ENCODE data around the gene SUGCT. TPM values are rescaled to one million over a fixed set of nuclear protein-coding genes. Genes with fewer than 3 reads are reported as not detected.

Gene SUGCT
- total and polyA plus RNA-seq, 2 of the 8 experiments (the other 6 are each of a cell fraction or from before 2014, with no cell fraction given), result 2.8 to 5.4 TPM

- TF ChIP-seq GTF2F1 (IDR thresholded peaks at IDR 0.05; ENCODE audit: borderline replicate concordance, low read depth, low read length) (no peak), HDAC6 (IDR thresholded peaks at IDR 0.05; ENCODE audit: low read depth, low read length) (no peak), ASH2L (IDR thresholded peaks at IDR 0.05; ENCODE audit: low read length) (no peak)
- DNase-seq (ENCODE audit: low read depth in 1 of 2, low spot score in 2 of 2), result no peak
- H3K79me2 ChIP-seq (ENCODE audit: control insufficient read depth in 1 of 2, insufficient read depth in 2 of 2, low read length in 2 of 2), result no peaks in the 10 kb centered on the region
Measured at GRCh38 chr7:40811666-40812065, 676.9 kb downstream of the SUGCT start.

More at GRCh38 chr7:40811666-40812065, 676.9 kb downstream of the SUGCT start:
- no peaks in the 10 kb centered on the region for H3K36me3 ChIP-seq (ENCODE audit: control insufficient read depth in 2 of 4, insufficient read depth in 4 of 4, low read length in 3 of 4)
- no peak overlapping the region for H3K9ac ChIP-seq (replicated peaks in 1 of 4; ENCODE audit: extremely low read depth in 1 of 4, low read depth in 3 of 4, low read length in 3 of 4)
- no peak overlapping the region for H2BK5ac ChIP-seq (ENCODE audit: low read depth, low read length)
- no peaks in the 10 kb centered on the region for H3K27me3 ChIP-seq (replicated peaks in 1 of 4; ENCODE audit: control insufficient read depth in 3 of 4, extremely low read depth in 1 of 4, insufficient read depth in 3 of 4, low read length in 3 of 4)
- H3K18ac ChIP-seq (ENCODE audit: extremely low read depth, low read length), result no peak overlapping the region
- H3K56ac ChIP-seq (replicated peaks; ENCODE audit: insufficient read length, low read depth, low read length), result no peak overlapping the region
- H2AFZ ChIP-seq (ENCODE audit: low read length), result no peak overlapping the region
- H2AK5ac ChIP-seq (ENCODE audit: low read depth, low read length), result no peak overlapping the region
- WGBS, 2 experiments (ENCODE audit: extremely low coverage in 1 of 2, insufficient coverage in 1 of 2, insufficient read length in 1 of 2, insufficient replicate concordance in 2 of 2, low coverage in 1 of 2, low lambda C conversion rate in 2 of 2, missing lambda C conversion rate in 1 of 2), result 95% methylated on average over 1 of the region's 1 CpG; no CpG with 5 or more reads in 1 of the 2 experiments
- no peak overlapping the region for H2BK15ac ChIP-seq (ENCODE audit: low read length)
- no peak overlapping the region for H2BK120ac ChIP-seq (replicated peaks; ENCODE audit: low read depth, low read length)
- H2BK20ac ChIP-seq (ENCODE audit: low read length), result no peak overlapping the region
- no peak overlapping the region for H3K14ac ChIP-seq (ENCODE audit: insufficient read length)
- no peak overlapping the region for H3K4me2 ChIP-seq (ENCODE audit: insufficient read depth in 1 of 2, low read depth in 2 of 2, low read length in 2 of 2)
- no peak overlapping the region for H4K5ac ChIP-seq (ENCODE audit: insufficient read length, low read depth, low read length)
- H3K9me3 ChIP-seq (ENCODE audit: insufficient read depth in 2 of 2, low read depth in 1 of 2, low read length in 1 of 2), result peaks cover 0 to 3% of the 10 kb centered on the region in 2 experiments; a peak in 1 of 4 replicates
- H3K4ac ChIP-seq (replicated peaks; ENCODE audit: insufficient read length, low read depth, low read length), result no peak overlapping the region
- H4K8ac ChIP-seq (ENCODE audit: extremely low read depth, insufficient read depth, low read length), result no peak overlapping the region
- CTCF ChIA-PET (ENCODE audit: partially characterized antibody), result no interaction called here
- H4K91ac ChIP-seq (replicated peaks; ENCODE audit: insufficient read length, low read length), result no peak overlapping the region
- no peak overlapping the region for H3K4me3 ChIP-seq (ENCODE audit: extremely low read depth in 1 of 4, insufficient read depth in 2 of 4, low read depth in 3 of 4, low read length in 4 of 4)
- H3K23ac ChIP-seq (ENCODE audit: insufficient read length), result no peak overlapping the region
- no peak for FAIRE-seq
- no peaks in the 10 kb centered on the region for H3K23me2 ChIP-seq (ENCODE audit: low read depth, low read length)
- POLR2A ChIA-PET (ENCODE audit: partially characterized antibody), result no interaction called here
- no peak overlapping the region for H3K27ac ChIP-seq (ENCODE audit: low read depth, low read length)
- H4K20me1 ChIP-seq (replicated peaks in 1 of 2; ENCODE audit: control insufficient read depth in 1 of 2, insufficient read depth in 2 of 2, low read length in 2 of 2), result no peaks in the 10 kb centered on the region
- H3K79me1 ChIP-seq (ENCODE audit: low read depth, low read length), result no peaks in the 10 kb centered on the region
- no peaks in the 10 kb centered on the region for H3K4me1 ChIP-seq (replicated peaks in 1 of 4; ENCODE audit: control insufficient read depth in 3 of 4, insufficient read depth in 4 of 4, low read length in 3 of 4)
- no peak overlapping the region for H2BK12ac ChIP-seq (ENCODE audit: low read depth, low read length)
